Measurements from ENCODE around the gene SEPTIN1. TPM values are rescaled to one million over a fixed set of nuclear protein-coding genes. Genes with fewer than 3 reads are reported as not detected.
A peak's percentile ranks its signal among the peaks of the same experiment; 100 is the strongest.

Gene SEPTIN1
- total RNA-seq, 5 donors from 2014 or later (not counting 1 experiment from before 2014, with no cell fraction given): 191 to 259 (median 229) TPM

- ATAC-seq (replicated peaks in 1 of 4): no peak
- H3K27me3 Mint-ChIP-seq: no peaks in the 10 kb centered on the region
- H3K9me3 Mint-ChIP-seq: no peaks in the 10 kb centered on the region
- no peak overlapping the region for H3K4me3 Mint-ChIP-seq
- H3K27me3 ChIP-seq (replicated peaks in 1 of 2; ENCODE audit: control insufficient read depth in 2 of 2, extremely low read depth in 1 of 2, insufficient read depth in 2 of 2, low read length in 1 of 2): no peaks in the 10 kb centered on the region
- DNase-seq: no peak
- no peaks in the 10 kb centered on the region for H3K9me3 ChIP-seq
- peaks cover 9 to 24% of the 10 kb centered on the region in 2 experiments for H3K4me1 ChIP-seq (ENCODE audit: control insufficient read depth in 1 of 2, extremely low read depth in 1 of 2, insufficient read depth in 2 of 2, low read length in 2 of 2)
- no peak overlapping the region for H3K4me3 ChIP-seq (ENCODE audit: control insufficient read depth in 1 of 2, extremely low read depth in 1 of 2, low read length in 1 of 2)
- H3K36me3 Mint-ChIP-seq: peaks cover 4% of the 10 kb centered on the region
- POLR2A ChIA-PET: no interaction called here
- no peak overlapping the region for H3K27ac Mint-ChIP-seq
- peaks cover 4 to 8% of the 10 kb centered on the region in 2 donors for H3K36me3 ChIP-seq (ENCODE audit: control insufficient read depth in 2 of 2, extremely low read depth in 1 of 2, insufficient read depth in 1 of 2, low read length in 1 of 2)
- peaks cover 15 to 27% (median 25%) of the 10 kb centered on the region in 3 donors for H3K4me1 Mint-ChIP-seq
- no peak overlapping the region for H3K27ac ChIP-seq (ENCODE audit: low read length)
- CTCF ChIA-PET: interaction anchor here in 1 of 2 donors (1.6 kb wide), 1 partner anchor 16 kb away, joined by 5 read pairs; the partner anchor contains the start of gene DCTPP1
- 100% methylated on average over 4 of the region's 5 CpGs for WGBS (ENCODE audit: insufficient coverage)
Observed at GRCh38 chr16:30414159-30414558, 31.8 kb upstream of the SEPTIN1 start.

- Mint-ChIP-seq H3K4me1 (peaks cover 24 to 30% (median 30%) of the 10 kb centered on the region in 3 donors), H3K27me3 (no peaks in the 10 kb centered on the region), H3K9me3 (no peaks in the 10 kb centered on the region), H3K36me3 (peaks cover 4% of the 10 kb centered on the region), H3K4me3 (no peak overlapping the region), H3K27ac (no peak overlapping the region)
- DNase-seq: no peak
- Histone ChIP-seq H3K27ac (ENCODE audit: low read length) (no peak overlapping the region), H3K4me3 (ENCODE audit: control insufficient read depth in 1 of 2, extremely low read depth in 1 of 2, low read length in 1 of 2) (no peak overlapping the region), H3K27me3 (replicated peaks in 1 of 2; ENCODE audit: control insufficient read depth in 2 of 2, extremely low read depth in 1 of 2, insufficient read depth in 2 of 2, low read length in 1 of 2) (no peaks in the 10 kb centered on the region), H3K4me1 (ENCODE audit: control insufficient read depth in 1 of 2, extremely low read depth in 1 of 2, insufficient read depth in 2 of 2, low read length in 2 of 2) (peaks cover 6 to 27% of the 10 kb centered on the region in 2 experiments), H3K9me3 (no peaks in the 10 kb centered on the region), H3K36me3 (ENCODE audit: control insufficient read depth in 2 of 2, extremely low read depth in 1 of 2, insufficient read depth in 1 of 2, low read length in 1 of 2) (peaks cover 4 to 8% of the 10 kb centered on the region in 2 donors)
- CTCF ChIA-PET: interaction anchor here in 1 of 2 donors (1.2 kb wide), 1 partner anchor 43 kb away, joined by 4 read pairs; the partner anchor contains the start of gene TBC1D10B
- POLR2A ChIA-PET: no interaction called here
- no peak for ATAC-seq (replicated peaks in 1 of 4)
- 93% methylated on average over 3 of the region's 6 CpGs for WGBS (ENCODE audit: insufficient coverage)
Observed at GRCh38 chr16:30413112-30413806, 30.9 kb upstream of the SEPTIN1 start.

GRCh38 chr16:30409125-30410060, 27.0 kb upstream of the SEPTIN1 start:
- ATAC-seq (replicated peaks in 1 of 4): peak; percentile 51 to 62 (median 58)
- Mint-ChIP-seq H3K36me3 (peaks cover 4% of the 10 kb centered on the region), H3K27ac (peak overlapping the region; percentile 59 to 84), H3K9me3 (no peaks in the 10 kb centered on the region), H3K4me3 (peak overlapping the region; percentile 41 to 94 (median 47)), H3K27me3 (no peaks in the 10 kb centered on the region), H3K4me1 (peaks cover 25 to 31% (median 30%) of the 10 kb centered on the region in 3 donors)
- POLR2A ChIA-PET: interaction anchor here in 1 of 2 donors (0.6 kb wide), 1 partner anchor 36 kb away, joined by 4 read pairs; no protein-coding TSS in a partner anchor
- 61% methylated on average over 5 of the region's 15 CpGs for WGBS (ENCODE audit: insufficient coverage)
- CTCF ChIA-PET: interaction anchor here (0.6 to 4.6 kb wide), 18 partner anchors 9 to 317 kb away, joined by 3 to 32 read pairs (median 4); partner anchors contain the start of genes TBC1D10B (in 2 of the 2), CD2BP2 (in 1 of the 2), DCTPP1 (in 1 of the 2) and SEPTIN1 (in 1 of the 2)
- H3K4me1 ChIP-seq (ENCODE audit: control insufficient read depth in 1 of 2, extremely low read depth in 1 of 2, insufficient read depth in 2 of 2, low read length in 2 of 2): peaks cover 3 to 31% of the 10 kb centered on the region in 2 experiments
- no peak overlapping the region for H3K27ac ChIP-seq (ENCODE audit: low read length)
- H3K36me3 ChIP-seq (ENCODE audit: control insufficient read depth in 2 of 2, extremely low read depth in 1 of 2, insufficient read depth in 1 of 2, low read length in 1 of 2): peaks cover 4 to 8% of the 10 kb centered on the region in 2 donors
- no peak overlapping the region for H3K4me3 ChIP-seq (ENCODE audit: control insufficient read depth in 1 of 2, extremely low read depth in 1 of 2, low read length in 1 of 2)
- H3K27me3 ChIP-seq (replicated peaks in 1 of 2; ENCODE audit: control insufficient read depth in 2 of 2, extremely low read depth in 1 of 2, insufficient read depth in 2 of 2, low read length in 1 of 2): no peaks in the 10 kb centered on the region
- H3K9me3 ChIP-seq: no peaks in the 10 kb centered on the region
- DNase-seq: peak; percentile 72 to 96 (median 90)

- peak overlapping the region; percentile 73 to 94 (median 77) for H3K4me3 Mint-ChIP-seq
- no peaks in the 10 kb centered on the region for H3K27me3 Mint-ChIP-seq
- ChIA-PET POLR2A (interaction anchor here in 1 of 2 donors (0.6 kb wide), 1 partner anchor 169 kb away, joined by 7 read pairs; no protein-coding TSS in a partner anchor), CTCF (interaction anchor here in 1 of 2 donors (0.5 to 4.6 kb wide), 4 partner anchors 22 to 37 kb away, joined by 3 to 32 read pairs (median 6); partner anchors contain the start of genes DCTPP1, SEPTIN1 and TBC1D10B)
- peaks cover 4% of the 10 kb centered on the region for H3K36me3 Mint-ChIP-seq
- H3K4me3 ChIP-seq (ENCODE audit: control insufficient read depth in 1 of 2, extremely low read depth in 1 of 2, low read length in 1 of 2): peak overlapping the region; percentile 59 to 75
- peaks cover 25 to 31% (median 30%) of the 10 kb centered on the region in 3 donors for H3K4me1 Mint-ChIP-seq
- peak overlapping the region; percentile 74 to 84 for H3K27ac Mint-ChIP-seq
- no peaks in the 10 kb centered on the region for H3K9me3 Mint-ChIP-seq
- H3K9me3 ChIP-seq: no peaks in the 10 kb centered on the region
- H3K36me3 ChIP-seq (ENCODE audit: control insufficient read depth in 2 of 2, extremely low read depth in 1 of 2, insufficient read depth in 1 of 2, low read length in 1 of 2): peaks cover 2 to 4% of the 10 kb centered on the region in 2 donors
- DNase-seq (no peak), ATAC-seq (replicated peaks in 1 of 4) (peak in 1 of 4 experiments; percentile 4)
- 33% methylated on average over 6 of the region's 19 CpGs for WGBS (ENCODE audit: insufficient coverage)
- H3K27me3 ChIP-seq (replicated peaks in 1 of 2; ENCODE audit: control insufficient read depth in 2 of 2, extremely low read depth in 1 of 2, insufficient read depth in 2 of 2, low read length in 1 of 2): no peaks in the 10 kb centered on the region
- H3K4me1 ChIP-seq (ENCODE audit: control insufficient read depth in 1 of 2, extremely low read depth in 1 of 2, insufficient read depth in 2 of 2, low read length in 2 of 2): peaks cover 3 to 31% of the 10 kb centered on the region in 2 experiments
- H3K27ac ChIP-seq (ENCODE audit: low read length): no peak overlapping the region
Observed at GRCh38 chr16:30407804-30408534, 25.6 kb upstream of the SEPTIN1 start.

- H3K4me3 Mint-ChIP-seq: peak within 1 kb of the TSS; percentile 92 to 95 (median 94)
- H3K9me3 Mint-ChIP-seq: no peaks in the 10 kb centered on the region
- 0% methylated on average over 65 of the region's 65 CpGs for WGBS (ENCODE audit: insufficient coverage)
- no peaks in the 10 kb centered on the region for H3K27me3 ChIP-seq (replicated peaks in 1 of 2; ENCODE audit: control insufficient read depth in 2 of 2, extremely low read depth in 1 of 2, insufficient read depth in 2 of 2, low read length in 1 of 2)
- no peaks in the 10 kb centered on the region for H3K27me3 Mint-ChIP-seq
- DNase-seq (peak; percentile 48 to 92 (median 71)), ATAC-seq (replicated peaks in 1 of 4) (peak; percentile 86 to 93 (median 90))
- peak within 1 kb of the TSS; percentile 5 for H3K27ac ChIP-seq (ENCODE audit: low read length)
- POLR2A ChIA-PET: interaction anchor here in 1 of 2 donors (0.5 to 0.6 kb wide), 2 partner anchors 170 to 795 kb away, joined by 3 to 7 read pairs; no protein-coding TSS in a partner anchor
- H3K36me3 ChIP-seq (ENCODE audit: control insufficient read depth in 2 of 2, extremely low read depth in 1 of 2, insufficient read depth in 1 of 2, low read length in 1 of 2): peaks cover 2 to 4% of the 10 kb centered on the region in 2 donors
- H3K4me3 ChIP-seq (ENCODE audit: control insufficient read depth in 1 of 2, extremely low read depth in 1 of 2, low read length in 1 of 2): peak within 1 kb of the TSS; percentile 59 to 75
- H3K4me1 ChIP-seq (ENCODE audit: control insufficient read depth in 1 of 2, extremely low read depth in 1 of 2, insufficient read depth in 2 of 2, low read length in 2 of 2): peaks cover 3 to 31% of the 10 kb centered on the region in 2 experiments
- peaks cover 4% of the 10 kb centered on the region for H3K36me3 Mint-ChIP-seq
- H3K27ac Mint-ChIP-seq: peak within 1 kb of the TSS; percentile 92 to 96
- H3K9me3 ChIP-seq: no peaks in the 10 kb centered on the region
- CTCF ChIA-PET: interaction anchor here (0.6 to 4.6 kb wide), 7 partner anchors 9 to 734 kb away, joined by 3 to 32 read pairs (median 4); partner anchors contain the start of genes DCTPP1 (in 1 of the 2), SEPTIN1 (in 1 of the 2) and TBC1D10B (in 1 of the 2)
- H3K4me1 Mint-ChIP-seq: peaks cover 25 to 31% (median 30%) of the 10 kb centered on the region in 3 donors
Observed at GRCh38 chr16:30407102-30407803, 24.9 kb upstream of the SEPTIN1 start, which contains the start of gene ZNF771. Gene ZNF771, plus strand, starts transcription at chr16:30407606. Its CDS starts 448 bp downstream, at chr16:30408054.

Measured in T-cell (primary cell).